Glomerular endothelial cell (primary cell): Measurements from ENCODE around the gene AGRP. TPM values are rescaled to one million over a fixed set of nuclear protein-coding genes. Genes with fewer than 3 reads are reported as not detected.

Experiments used
- DNase-seq: peaks from one replicate; pipeline ENCODE4 v3.0.0-alpha.2; 2011; ENCODE audit warnings: low read depth, low spot score; ENCODE audit errors: extremely low read depth
- total RNA-seq: library from RNA; depleted of rRNA; stranded (reverse); fragments of >200 nt; gene quantifications from 2 replicates; pipeline ENCODE4 v1.2.3, GENCODE V29; 2015

AGRP gene
- total RNA-seq, 1 donor from 2014 or later: not detected

DNA sequence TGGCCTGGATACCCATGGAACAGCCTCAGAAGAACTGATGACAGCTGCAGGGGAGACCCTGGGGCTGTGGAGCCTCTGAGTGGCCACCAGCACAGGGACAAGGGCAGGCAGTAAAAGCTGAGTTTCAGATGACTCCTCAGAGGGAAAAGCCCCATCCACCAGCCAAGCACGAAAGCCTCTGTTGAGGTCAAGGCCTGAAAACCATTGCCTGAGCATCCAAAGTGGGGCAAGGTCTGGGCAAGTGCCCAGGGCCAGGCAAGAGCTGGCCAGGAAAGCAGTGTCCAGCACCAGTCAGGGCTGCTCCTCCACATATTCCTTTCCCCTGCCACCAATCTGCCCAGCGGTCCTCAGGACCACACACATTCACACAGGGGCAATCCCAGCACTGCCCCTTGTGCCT lies 18.8 kb downstream of the AGRP start:
- DNase-seq: no peak

DNA sequence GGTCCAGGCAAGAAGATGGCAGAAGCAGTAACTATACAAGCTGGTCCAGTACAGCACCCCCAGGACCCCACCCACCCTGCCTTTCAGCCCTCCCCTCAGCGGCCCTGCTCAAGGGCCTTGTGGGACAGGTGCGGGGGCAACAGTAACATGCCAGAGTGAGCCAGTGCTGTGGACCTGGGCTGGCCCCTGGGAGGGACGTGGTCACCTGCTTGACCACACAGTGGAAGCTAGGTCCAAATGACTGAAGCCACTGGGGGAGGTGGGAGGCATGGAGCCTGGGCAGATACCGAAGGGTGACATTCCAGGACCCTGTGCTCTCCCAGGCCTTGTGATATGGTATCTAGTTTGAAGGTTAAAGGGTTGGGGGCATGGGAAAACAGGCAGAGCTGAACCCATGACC lies 19.7 kb downstream of the AGRP start:
- no peak for DNase-seq

DNA sequence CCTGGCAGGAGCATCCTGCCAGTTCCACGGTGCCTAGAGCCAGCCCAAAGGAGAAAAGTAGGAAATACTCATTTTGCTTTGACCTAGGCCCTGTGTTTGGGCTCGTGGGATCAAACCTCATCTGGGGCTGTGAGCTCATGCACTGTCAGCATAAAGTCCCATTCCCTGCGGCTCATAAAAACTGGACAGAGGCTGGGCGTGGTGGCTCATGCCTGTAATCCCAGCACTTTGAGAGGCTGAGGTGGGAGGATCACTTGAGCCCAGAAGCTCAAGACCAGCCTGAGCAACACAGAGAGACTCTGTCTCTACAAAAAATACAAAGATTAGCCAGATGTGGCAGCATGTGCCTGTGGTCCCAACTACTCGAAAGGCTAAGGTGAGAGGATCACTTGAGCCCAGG lies 20.3 kb downstream of the AGRP start:
- no peak for DNase-seq

DNA sequence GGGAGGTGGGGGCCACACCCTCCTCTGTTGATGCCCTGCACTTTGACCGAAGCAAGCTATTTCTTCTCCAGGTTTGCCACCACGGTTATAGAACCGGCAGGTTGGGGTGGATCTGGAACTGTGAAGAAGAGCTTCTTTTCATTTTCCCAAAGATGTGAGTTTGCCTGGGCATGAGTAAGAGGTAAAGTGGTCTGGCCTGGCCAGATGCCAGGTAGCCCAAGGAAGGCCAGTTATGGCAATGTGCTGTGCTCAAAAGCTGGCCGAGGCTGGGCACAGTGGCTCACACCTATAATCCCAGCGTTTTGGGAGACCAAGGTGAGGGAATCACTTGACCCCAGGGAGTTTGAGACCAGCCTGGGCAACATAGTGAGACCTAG lies 21.1 kb downstream of the AGRP start:
- DNase-seq: no peak

DNA sequence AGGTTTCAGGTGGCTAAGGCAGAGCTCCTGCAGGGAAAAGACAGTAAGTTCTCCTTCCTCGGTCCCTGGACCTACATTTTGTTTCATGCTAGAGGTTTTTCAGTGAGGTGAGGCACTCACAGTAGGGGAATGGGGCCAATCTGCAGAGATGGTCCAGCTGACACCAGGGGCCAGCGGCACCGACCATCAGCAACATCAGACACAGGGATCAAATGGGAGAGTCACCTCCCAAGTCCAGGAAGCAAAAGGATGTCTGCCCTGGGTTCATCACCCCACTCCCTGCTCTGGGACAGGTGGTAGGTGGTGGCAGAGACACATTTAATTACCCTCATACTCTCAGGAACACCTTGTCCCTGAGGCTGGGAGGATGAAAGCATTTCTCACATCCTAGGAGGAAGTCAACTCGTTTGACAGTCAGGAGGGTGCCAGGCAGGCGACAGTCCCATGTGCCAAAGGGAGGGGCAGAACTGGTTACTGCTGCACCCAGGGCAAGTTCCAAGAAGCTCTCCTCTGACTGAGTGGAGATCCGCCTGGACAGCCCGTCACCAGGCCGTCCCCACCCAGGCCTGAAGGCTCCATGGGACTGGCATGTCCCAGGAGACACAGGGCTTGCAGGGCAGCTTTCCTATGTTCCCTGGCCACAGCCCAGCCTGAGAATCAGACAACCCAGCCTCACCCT lies 21.6 kb downstream of the AGRP start:
- no peak for DNase-seq

DNA sequence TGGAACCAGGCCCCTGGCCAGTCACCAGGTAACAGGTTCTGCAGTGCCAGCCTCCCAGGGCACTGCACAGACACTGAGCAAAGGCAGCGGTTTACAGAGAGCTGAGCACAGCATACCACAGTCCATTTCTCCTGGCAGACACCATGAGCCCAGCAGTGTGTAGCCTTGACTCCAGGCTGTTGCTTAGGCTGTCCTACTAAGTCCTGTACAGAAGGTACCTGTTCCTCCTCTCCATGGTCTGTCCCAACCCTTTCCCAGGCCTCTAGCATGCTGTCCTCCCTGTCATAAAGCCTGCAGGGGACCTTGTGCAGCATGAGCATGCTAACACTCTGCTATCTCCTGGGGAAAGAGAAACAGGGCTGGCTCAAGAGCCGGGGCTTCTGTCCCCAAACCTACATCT lies 22.4 kb downstream of the AGRP start:
- no peak for DNase-seq

DNA sequence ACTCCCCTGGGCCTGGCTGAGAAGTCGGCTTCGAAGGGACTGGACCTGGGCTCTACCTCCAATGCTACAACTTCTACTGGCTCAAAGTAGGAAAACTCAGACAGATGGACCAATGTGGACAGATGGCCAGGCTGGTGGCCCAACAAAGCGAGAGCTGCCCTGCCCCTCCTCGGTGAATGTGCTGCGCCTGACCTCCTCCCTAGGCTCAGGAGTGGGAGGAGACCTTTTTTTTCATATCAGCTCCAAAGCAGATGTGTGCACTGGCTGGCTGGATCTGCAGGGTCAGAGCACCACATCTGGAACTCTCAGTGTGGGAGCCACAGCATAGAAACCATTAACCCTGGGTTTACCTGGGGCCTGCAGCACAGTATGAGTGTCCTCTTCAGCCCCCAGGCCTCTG lies 23.2 kb downstream of the AGRP start:
- DNase-seq: no peak

DNA sequence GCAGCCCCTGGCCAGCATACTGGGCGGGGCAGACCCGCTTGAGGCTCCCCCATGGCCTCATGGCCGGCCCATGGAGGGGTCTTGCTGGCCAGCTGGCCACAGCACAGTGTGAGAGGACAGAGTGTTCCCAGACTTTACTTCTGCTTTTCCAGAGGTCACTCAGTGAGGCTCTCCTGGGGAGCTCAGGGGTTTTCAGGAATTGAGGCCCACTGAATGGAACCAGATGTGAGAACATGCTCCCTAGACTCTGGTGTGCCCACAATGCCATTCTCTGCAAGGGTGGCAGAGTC lies 23.5 kb downstream of the AGRP start:
- no peak for DNase-seq

DNA sequence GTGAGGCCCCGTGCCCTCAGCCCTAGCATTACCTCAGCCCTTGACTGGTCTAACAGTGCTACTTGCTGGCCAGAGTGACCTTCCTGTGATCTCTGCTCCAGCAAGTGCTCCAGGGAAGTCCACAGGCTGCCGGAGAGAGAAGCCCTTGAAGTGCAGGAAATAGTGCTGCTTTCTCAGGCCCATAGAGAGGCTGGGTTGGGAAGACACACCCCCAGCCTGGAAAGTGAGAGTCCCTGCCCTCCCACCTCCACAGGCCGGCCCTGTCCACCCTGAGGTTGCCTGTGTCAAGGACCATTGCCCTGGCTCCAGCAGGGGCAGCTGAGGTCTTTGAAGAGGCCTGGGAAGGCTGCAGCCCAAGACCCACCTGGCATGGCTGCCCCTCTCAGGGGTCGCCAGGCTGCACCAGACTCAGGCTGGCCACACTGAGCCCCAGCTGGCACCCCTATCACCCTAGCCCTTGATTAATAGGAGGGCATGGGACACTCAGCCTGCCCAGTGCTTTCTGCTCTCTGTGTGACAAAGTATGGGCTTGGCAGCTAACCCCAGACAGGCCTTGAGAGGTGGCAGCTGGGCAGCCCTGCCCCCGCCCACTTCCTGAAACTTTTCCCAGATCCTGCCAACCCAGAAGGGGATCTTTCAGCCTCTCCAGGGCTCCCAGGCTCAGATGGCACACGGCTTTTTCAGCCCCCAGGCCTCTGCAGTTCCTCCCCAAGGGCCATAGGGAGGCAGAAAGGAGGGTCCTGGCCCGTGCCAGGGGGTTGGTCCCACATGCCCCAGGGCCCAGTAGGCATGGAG lies 24.1 kb downstream of the AGRP start:
- no peak for DNase-seq

DNA sequence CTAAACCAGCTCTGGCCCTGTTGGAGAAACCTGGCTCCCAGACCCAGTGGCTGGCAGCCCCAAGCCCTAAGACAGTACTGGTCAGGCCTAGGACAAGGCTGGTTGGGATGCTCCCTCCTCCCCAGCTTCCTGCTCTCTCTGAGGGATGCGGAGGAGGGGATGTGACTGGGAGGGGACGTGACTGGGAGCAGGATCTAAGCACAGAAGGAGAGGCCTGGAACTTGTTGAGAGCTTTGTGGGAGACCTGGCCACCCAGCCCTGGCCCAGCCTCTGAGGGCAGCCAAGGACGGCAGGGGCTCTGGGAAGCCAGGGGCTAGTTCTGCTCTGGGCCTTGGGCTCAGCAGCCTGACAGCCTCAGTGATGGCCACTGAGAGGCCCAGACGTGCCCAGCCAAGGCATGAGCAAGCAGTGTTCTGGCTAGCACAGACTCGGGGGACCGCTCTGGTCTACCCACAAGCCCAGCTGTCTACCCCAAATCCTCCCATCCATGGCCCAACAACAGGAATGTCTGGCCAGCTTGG lies 25.2 kb downstream of the AGRP start:
- DNase-seq: no peak

DNA sequence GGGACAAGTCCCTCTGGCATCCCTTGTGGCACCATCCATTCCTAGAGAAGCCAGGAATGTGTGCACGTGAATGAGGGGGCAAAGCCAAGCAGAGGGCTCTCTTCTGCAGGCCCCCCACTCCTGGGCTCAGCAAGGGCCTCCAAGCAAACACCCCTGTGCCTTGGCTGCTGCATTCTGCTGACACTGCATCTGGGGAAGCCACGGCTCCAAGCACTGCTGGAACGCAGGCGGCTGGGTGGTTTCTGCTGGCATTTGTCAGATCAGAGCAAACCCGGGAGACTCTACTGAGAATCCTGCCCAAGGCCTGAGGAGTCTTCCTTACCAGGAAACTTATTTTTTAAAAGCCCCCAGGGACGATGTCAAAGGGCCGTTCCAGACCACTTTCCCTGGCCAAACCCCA lies 25.7 kb downstream of the AGRP start:
- DNase-seq: no peak

DNA sequence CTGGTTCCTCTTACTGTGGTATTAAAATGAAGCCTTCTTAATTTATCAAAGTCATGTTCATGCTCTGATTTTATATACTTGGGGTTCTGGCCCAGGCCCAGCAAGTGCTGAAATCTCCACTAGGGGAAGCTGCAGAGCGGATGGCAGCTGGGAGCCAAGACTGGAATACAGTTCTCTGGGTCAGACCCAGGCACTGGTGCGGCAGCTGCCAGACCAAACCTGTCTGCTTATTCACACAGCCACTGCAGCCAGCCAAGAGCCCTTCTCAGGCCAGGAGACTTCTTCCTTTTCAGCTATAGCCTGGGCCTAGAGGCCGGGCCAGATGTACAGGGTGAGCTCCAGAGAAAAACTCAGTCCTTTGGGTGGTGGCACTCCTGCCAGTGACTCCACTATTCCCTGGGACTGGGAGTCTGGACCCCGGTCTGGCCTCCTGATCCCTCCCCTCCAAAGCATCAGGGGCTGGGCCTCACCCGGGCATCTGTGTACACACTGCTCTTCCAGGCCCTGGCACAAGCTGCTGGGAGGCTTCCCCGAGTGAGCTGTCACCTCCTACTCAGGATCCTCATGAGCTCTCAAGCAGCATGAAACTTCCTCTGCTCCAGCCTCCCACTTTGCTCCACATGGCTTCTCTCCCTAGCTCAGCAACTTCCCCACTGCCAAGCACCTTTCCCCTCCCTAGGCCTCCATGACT lies 26.8 kb downstream of the AGRP start:
- DNase-seq: no peak

DNA sequence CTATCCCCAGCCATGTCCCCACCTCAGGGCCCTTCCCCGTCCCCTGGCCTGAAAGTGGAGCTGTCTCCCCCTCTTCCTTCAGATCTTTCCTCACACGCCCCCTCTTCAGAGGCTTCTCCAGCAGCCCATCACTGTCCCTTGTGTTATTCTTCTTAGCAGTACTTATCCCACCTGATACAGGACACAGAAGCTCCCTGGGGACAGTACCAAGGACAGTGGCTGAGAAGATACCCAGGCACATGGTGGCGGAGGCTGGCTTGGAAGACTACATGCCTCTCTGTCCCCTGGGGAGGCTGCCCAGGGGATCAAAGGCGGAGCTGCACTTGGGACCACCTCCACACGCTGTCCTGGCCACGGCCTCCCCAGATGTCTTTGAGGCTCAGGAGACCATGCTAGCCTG lies 28.5 kb downstream of the AGRP start:
- no peak for DNase-seq

DNA sequence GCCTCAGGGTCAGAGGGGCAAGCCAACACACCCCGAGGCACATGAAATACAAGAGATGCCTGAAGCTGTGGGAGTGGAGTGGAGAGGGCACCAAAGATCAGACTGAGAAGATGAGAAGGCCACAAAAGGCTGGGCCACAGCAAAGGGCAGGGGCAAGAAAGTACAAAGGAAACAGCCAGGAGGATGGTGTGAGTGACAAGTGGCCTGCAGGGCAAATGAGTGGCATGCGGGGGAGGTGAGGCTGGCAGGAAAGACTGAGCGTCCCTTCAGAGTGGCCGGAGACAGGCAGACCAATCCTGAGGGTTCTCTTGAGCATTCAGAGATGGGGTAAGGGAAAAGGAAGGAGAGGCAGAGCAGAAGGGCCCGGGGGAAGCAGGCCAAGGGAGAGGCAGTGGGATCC lies 29.2 kb downstream of the AGRP start:
- no peak for DNase-seq

DNA sequence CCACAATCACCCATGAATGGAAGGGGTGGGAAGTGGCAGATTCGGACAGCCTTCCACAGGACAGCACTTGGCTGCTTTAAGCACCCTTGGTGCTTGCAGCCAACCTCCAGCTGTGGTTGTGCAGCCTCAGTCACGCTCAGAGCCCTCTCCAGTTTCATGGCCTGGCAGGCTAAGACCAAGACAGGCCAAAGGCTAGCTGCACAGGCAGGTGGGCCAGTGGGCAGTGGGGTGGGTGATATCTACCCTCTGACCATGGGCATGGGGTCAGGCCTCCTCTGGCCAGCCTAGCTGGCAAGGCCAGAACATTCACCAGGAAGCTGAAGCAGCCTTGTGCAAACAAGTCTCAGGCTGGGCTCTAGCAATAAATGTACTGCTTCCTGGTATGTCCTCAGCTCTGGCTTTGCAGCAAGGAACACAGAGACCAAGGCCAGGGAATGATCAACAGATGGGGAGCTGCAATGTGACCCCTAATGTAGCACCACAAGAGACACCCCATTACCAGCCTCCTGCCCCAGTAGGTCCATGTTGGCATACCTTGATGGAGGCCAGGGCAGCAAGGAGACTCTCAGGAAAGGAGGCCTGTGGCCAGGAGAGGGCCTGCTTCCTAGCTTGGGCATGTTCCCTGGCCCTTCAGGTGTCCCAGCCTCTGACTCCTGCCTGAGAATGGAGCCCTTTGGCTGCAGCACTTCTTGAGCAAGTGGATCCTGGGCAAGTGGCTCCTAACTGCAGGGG lies 31.5 kb downstream of the AGRP start:
- no peak for DNase-seq

DNA sequence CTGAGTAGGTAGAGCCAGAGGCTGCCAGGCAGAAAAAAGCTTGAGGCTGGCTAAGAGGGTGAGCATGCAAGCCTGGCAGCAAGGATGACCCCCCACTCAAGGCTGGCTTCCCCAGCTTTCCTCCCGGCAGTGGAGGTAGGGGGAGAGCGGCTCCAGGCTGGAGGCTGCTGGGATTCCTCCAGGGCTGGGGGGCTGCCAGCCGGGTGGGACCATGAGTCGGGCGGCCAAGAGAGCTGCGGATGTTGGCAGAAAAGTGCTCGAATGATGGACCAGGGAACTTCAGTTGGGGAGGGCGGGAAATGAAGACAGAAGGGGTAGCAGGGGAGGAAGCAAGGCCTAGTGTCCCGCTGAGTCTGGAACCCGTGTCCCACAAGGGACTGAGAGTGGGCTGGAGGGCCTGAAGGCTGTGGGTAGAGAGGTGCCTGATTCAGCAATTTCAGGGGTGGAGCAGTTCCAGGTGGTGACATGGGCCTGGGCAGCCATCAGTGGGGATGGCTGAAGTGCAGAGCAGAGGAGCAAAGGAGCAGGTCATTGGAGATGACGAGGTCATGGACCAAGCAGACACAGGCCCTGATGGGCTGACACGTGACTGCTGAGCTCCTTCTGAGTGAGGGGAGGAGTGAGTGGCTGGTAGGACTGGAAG lies 32.2 kb downstream of the AGRP start:
- no peak for DNase-seq

DNA sequence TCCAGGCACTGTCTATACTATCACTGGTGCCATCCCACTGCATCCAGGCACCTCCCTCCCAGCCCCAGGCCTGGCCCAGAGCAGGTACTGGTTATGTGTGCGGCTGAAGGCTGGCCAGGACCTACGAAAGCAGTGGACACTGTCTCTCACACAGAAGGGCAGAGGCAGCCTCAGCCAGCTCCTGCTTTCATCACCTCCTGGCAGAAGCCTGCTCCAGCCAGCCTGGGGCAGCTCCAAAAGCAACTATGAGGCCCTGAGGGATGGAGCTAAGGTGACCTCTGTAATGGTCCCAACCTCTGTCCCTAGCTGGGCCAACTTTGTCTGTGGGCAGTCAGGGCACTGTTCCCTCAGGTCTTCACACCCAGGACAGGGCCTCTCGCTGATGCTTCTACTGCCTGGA lies 33.6 kb downstream of the AGRP start:
- DNase-seq: no peak

DNA sequence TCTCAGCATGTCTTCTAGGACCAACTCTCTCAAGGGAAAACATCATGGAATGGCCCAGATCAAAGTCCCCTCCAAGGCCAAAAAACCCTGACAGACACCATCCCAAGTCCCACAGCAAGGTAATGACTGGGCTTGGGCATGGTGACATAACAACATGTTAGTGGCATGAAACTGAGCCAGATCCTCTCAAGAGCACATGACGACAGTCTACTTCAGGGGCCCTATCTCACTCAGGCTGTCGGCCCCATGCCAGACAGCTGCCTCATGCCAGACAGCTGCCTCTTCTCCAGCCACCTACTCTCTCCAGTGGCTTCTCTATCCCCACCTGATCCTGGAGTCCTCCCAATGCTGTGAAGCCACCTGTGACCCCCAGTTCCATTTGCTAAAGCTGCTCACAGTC lies 34.0 kb downstream of the AGRP start:
- DNase-seq: no peak

DNA sequence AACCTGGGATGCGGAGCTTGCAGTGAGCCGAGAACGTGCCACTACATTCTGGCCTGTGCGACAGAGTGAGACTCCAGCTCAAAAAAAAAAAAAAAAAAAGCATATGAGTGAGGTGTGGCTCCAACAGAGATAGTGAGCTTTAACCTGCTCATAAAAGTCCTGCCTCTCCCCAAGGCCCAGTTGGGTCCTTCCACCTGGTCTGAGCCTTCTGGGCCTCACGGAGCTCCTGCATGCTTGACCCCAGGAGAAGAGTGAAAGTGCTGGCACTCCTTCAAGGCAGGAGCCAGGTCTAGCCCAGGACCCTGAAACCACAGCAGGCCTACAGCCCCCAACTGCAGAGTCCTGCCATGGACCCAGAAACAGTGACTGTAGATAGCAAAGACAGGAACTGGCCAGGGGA lies 34.8 kb downstream of the AGRP start:
- DNase-seq: no peak

DNA sequence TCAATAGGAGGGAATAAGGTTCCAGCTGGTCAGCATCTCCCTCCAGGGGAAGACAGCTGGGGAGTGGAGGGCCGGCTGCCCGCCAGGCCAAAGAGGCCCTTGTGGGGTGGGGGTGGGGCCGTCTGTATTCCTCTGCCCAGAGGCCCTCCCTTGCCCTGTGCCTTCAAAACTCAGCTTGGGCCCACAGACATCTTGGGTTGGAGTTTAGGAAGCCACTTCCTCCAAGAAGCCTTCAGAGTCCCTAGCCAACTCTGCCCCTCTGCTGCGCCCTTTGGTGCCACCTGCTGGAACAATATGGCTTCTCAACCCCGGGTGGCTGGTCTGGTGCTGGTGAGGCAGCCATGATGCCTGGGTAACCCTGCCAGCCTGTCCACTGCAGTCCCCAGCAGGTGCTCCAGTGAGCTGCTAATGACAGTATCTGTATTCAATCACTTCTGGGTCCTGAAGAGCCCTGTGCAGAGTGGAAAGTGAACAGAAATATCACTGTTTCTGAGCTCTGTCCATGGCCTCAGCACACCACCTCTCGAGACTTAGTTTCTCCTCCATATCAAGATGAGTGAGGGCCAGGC lies 35.8 kb downstream of the AGRP start:
- DNase-seq: no peak
